Left kidney (tissue), 2 donors: Measurements from ENCODE around the gene WDR82. TPM values are rescaled to one million over a fixed set of nuclear protein-coding genes. Genes with fewer than 3 reads are reported as not detected.

Experiments
- DNase-seq: peaks from one replicate; pipeline ENCODE4 v3.0.0-alpha.2; 2013
- polyA plus RNA-seq: library from polyadenylated mRNA; unstranded; fragments of 120-200 nt; gene quantifications from one replicate; pipeline ENCODE4 v1.2.1, GENCODE V29; 2013; ENCODE audit not compliant: insufficient read length

WDR82 gene
- polyA plus RNA-seq, 1 donor = 104 TPM

DNA sequence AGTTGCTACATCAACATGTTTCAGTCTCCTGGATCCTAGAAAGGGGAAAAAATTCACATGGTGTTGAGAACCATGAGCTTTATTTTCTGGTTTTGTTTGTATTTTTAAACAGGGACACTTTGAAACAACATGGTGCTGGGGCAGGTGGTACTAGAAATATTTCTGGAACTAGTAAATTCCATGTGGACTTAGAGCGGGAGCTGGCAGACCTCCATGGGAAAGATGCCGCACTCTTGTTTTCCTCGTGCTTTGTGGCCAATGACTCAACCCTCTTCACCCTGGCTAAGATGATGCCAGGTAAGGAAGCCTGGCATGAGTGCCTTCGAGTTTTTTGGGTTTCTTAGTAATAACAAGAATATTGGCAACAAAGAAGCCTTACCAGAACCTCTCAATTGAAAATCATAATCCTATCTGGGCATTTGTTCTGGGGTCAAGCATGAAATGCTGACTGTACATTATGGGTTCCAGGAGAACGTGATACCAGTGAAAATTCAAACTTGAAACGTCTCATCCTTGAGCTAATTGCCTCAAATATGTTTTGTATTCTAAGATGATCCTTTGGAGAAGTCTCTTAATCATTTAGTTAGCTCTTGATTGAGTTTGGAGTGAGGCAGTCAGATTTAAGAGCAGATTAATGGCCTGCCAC is 72.6 kb downstream of the WDR82 start:
- DNase-seq = no peak

Other genes starting within 250 kb of the WDR82 start
- 13.9 TPM for gene DUSP7, start 222.1 kb downstream of the WDR82 start, polyA plus RNA-seq
- gene POC1A, start 124.2 kb downstream of the WDR82 start, polyA plus RNA-seq = 10.5 TPM
- gene ALAS1, start 80.5 kb downstream of the WDR82 start, polyA plus RNA-seq = 46.7 TPM
- 0.18 TPM for gene TLR9, start 53.0 kb downstream of the WDR82 start, polyA plus RNA-seq
- gene TWF2, start 39.5 kb downstream of the WDR82 start, polyA plus RNA-seq = 23.3 TPM
- 16.6 TPM for gene PPM1M, start 32.9 kb downstream of the WDR82 start, polyA plus RNA-seq
- 32.9 TPM for gene GLYCTK, start 9.2 kb upstream of the WDR82 start, polyA plus RNA-seq
- 14.8 TPM for gene DNAH1, start 37.7 kb upstream of the WDR82 start, polyA plus RNA-seq
- gene BAP1, start 131.4 kb upstream of the WDR82 start, polyA plus RNA-seq = 80.3 TPM
- gene PHF7, start 132.0 kb upstream of the WDR82 start, polyA plus RNA-seq = 14.5 TPM
- 19.1 TPM for gene SEMA3G, start 166.5 kb upstream of the WDR82 start, polyA plus RNA-seq
- gene TNNC1, start 175.4 kb upstream of the WDR82 start, polyA plus RNA-seq = 6.2 TPM
- 130 TPM for gene NISCH, start 177.0 kb upstream of the WDR82 start, polyA plus RNA-seq
- gene STAB1, start 216.7 kb upstream of the WDR82 start, polyA plus RNA-seq = 37.6 TPM